SK-N-MC (cell line): ENCODE measurements around the gene NAA10.

Experiments
- EZH2 ChIP-seq: fragments of 200-600 bp; sonication (generic); IDR thresholded peaks from one replicate; pipeline ENCODE4 v1.6.1; 2017; ENCODE audit warnings: antibody characterized with exemption
- FOXP2 ChIP-seq: optimal IDR thresholded peaks from 2 replicates; pipeline ENCODE3; 2011; ENCODE audit warnings: mild to moderate bottlenecking, moderate library complexity; ENCODE audit not compliant: insufficient read depth; ENCODE audit errors: extremely low read length, control extremely low read depth
- POLR2AphosphoS5 ChIP-seq: IDR thresholded peaks from 2 replicates; pipeline ENCODE4 v1.6.1; 2012; ENCODE audit warnings: mild to moderate bottlenecking, low read depth, low read length, borderline replicate concordance

GRCh38 chrX:153883163-153883843, 51.5 kb downstream of the NAA10 start:
- TF ChIP-seq EZH2 (no peak), POLR2AphosphoS5 (no peak), FOXP2 (no peak)
